Heart left ventricle (tissue), 16 donors: Measurements from ENCODE around the gene ZNF488. TPM values are rescaled to one million over a fixed set of nuclear protein-coding genes. Genes with fewer than 3 reads are reported as not detected.

Experiments used
- ATAC-seq, 4 donors: fragments of 200-7000 bp; cut with Tn5 transposase; one replicate each; pipeline ENCODE4 v1.9.1; 2020 to 2022; ENCODE audit warnings: moderate library complexity in 4 of 4, mild to moderate bottlenecking in 3 of 4, moderate number of reproducible peaks in 1 of 4
- DNase-seq, 5 donors: peaks; one replicate each; pipeline ENCODE4 v3.0.0-alpha.2; 2020
- H3K27ac ChIP-seq, 12 donors: fragments of 200-600 bp; sonication (generic) in 4 of 12; one replicate each; pipeline versions ENCODE4 v1.5.0 to v1.8.0; 2016 to 2022; ENCODE audit warnings: mild to moderate bottlenecking in 2 of 12
- H3K27me3 ChIP-seq, 9 donors: fragments of 200-600 bp; sonication (generic) in 2 of 9; one replicate each; pipeline versions ENCODE4 v1.5.1 to v1.8.0; 2016 to 2022; ENCODE audit warnings: mild to moderate bottlenecking in 3 of 9
- H3K36me3 ChIP-seq, 9 donors: fragments of 200-600 bp; sonication (generic) in 2 of 9; one replicate each; pipeline versions ENCODE4 v1.5.0 to v1.8.0; 2018 to 2022; ENCODE audit warnings: mild to moderate bottlenecking in 2 of 9
- H3K4me1 ChIP-seq, 12 donors: fragments of 200-600 bp; sonication (generic) in 4 of 12; one replicate each; pipeline versions ENCODE4 v1.5.0 to v1.8.0; 2016 to 2022; ENCODE audit warnings: mild to moderate bottlenecking in 3 of 12
- H3K4me3 ChIP-seq, 12 donors: fragments of 200-600 bp; sonication (generic) in 4 of 12; one replicate each; pipeline versions ENCODE4 v1.5.0 to v1.8.0; 2017 to 2022; ENCODE audit warnings: mild to moderate bottlenecking in 9 of 12, moderate library complexity in 4 of 12
- H3K9me3 ChIP-seq, 12 donors: fragments of 200-600 bp; sonication (generic) in 4 of 12; one replicate each; pipeline versions ENCODE4 v1.5.0 to v1.8.0; 2016 to 2022; ENCODE audit warnings: mild to moderate bottlenecking in 1 of 12
- POLR2A ChIP-seq, 2 donors: fragments of 450-650 bp; IDR thresholded peaks; one replicate each; pipeline ENCODE4 v1.6.1; 2017; ENCODE audit warnings: antibody characterized with exemption in 2 of 2, mild to moderate bottlenecking in 2 of 2, moderate library complexity in 2 of 2
- WGBS, 4 donors: extraction: QIAGEN DNeasy Blood & Tissue Kit in 2 of 4; methylation state at CpG; one replicate each; pipeline versions ENCODE4 v1.1.5 to v1.1.7; 2013 to 2018; 5-methylcytosine and 5-hydroxymethylcytosine counted together
- intact Hi-C, 10 donors: fragments of 100-400 bp; cut with DNase I; formaldehyde crosslinking; loops; one replicate each; pipeline versions ENCODE4 v1.11.1 to v1.14.2; 2022
- polyA plus RNA-seq, 2 donors: library from polyadenylated mRNA; stranded (reverse); fragments of 200-250 nt; gene quantifications; one replicate each; pipeline ENCODE4 v1.2.3, GENCODE V29; 2013
- total RNA-seq, 9 donors: library from RNA; depleted of rRNA in 2 of 9; stranded (reverse); fragments of >200 nt in 2 of 9; fragmentation: NEBNext Ultra II Directional in 3 of 9; extraction: Animal tissue kit (Norgen Biotek cat#: 25700) in 3 of 9; gene quantifications; one replicate each; pipeline versions ENCODE4 v1.1.0 to v1.2.4, GENCODE V29; 2016 to 2023
- TF ChIP-seq, protein P1 (sequence below), 12 donors: fragments of 200-600 bp; sonication (generic) in 4 of 12; IDR thresholded peaks; one replicate each; pipeline versions ENCODE4 v1.5.0 to v1.8.0; 2018 to 2022; ENCODE audit warnings: antibody characterized with exemption in 12 of 12, mild to moderate bottlenecking in 5 of 12
- donor health status: ischemic (EF 13 %, LVEDD 7.1; RV severe dilation, severe dysfunction).
- donor health status: healthy with polysubstance abuse.
- donor health status: DM: no; HTN: yes; CAD: no.
- donor health status: DM: no; HTN: no; CAD: no.
- donor health status: ischemic (EF 25% LVEDD 6.9; RV normal size, moderate dysfunction).
- donor health status: ischemic (EF 25% LVEDD 5.7; RV mildly dilated, moderate dysfunction).
- donor health status: healthy.
- donor health status: DM: yes; HTN: yes; CAD: no.
- donor health status: ischemic (EF 35%, LVEDD 5.7; RV mildly dilated, moderate dysfunction).
- donor health status: nonischemic (EF 11% LVEDD 7.7; RV severe dilation, severe dysfunction).
- donor health status: DM: yes; HTN: yes; CAD: no.
- donor health status: PGD.
- donor health status: ischemic (EF 29% LVEDD 5.4; RV normal size, mild dysfunction).
- donor health status: nonischemic (EF 23%, LVEDD 6.1; RV moderate dilation, normal function).

ZNF488 gene
- total and polyA plus RNA-seq, 11 donors = 0.06 to 0.25 (median 0.08) TPM; not detected in 6

- H3K27me3 ChIP-seq = peaks cover 0 to 3% (median 0%) of the 10 kb centered on the region in 9 donors
- no peak overlapping the region for H3K27ac ChIP-seq
- no peaks in the 10 kb centered on the region for H3K4me1 ChIP-seq
- H3K36me3 ChIP-seq = no peaks in the 10 kb centered on the region
- DNase-seq (no peak), ATAC-seq (no peak)
- TF ChIP-seq, protein P1, sequence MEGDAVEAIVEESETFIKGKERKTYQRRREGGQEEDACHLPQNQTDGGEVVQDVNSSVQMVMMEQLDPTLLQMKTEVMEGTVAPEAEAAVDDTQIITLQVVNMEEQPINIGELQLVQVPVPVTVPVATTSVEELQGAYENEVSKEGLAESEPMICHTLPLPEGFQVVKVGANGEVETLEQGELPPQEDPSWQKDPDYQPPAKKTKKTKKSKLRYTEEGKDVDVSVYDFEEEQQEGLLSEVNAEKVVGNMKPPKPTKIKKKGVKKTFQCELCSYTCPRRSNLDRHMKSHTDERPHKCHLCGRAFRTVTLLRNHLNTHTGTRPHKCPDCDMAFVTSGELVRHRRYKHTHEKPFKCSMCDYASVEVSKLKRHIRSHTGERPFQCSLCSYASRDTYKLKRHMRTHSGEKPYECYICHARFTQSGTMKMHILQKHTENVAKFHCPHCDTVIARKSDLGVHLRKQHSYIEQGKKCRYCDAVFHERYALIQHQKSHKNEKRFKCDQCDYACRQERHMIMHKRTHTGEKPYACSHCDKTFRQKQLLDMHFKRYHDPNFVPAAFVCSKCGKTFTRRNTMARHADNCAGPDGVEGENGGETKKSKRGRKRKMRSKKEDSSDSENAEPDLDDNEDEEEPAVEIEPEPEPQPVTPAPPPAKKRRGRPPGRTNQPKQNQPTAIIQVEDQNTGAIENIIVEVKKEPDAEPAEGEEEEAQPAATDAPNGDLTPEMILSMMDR (IDR thresholded peaks at IDR 0.05) = no peak
- no peak for TF ChIP-seq POLR2A (IDR thresholded peaks at IDR 0.05)
- WGBS, 4 donors = 82 to 87% (median 84%) methylated on average over 15 of the region's 15 CpGs
- intact Hi-C loops = loop anchor here in 1 of 10 donors (5.0 kb wide), 1 partner anchor 49 kb away; no protein-coding TSS in a partner anchor
- no peak overlapping the region for H3K4me3 ChIP-seq
- H3K9me3 ChIP-seq = no peaks in the 10 kb centered on the region
These were observed 47.5 kb downstream of the ZNF488 start for GRCh38 chr10:47336387-47337134.

- H3K4me3 ChIP-seq = no peak overlapping the region
- WGBS, 4 donors = 82 to 91% (median 89%) methylated on average over 3 to 5 of the region's 5 CpGs
- no peaks in the 10 kb centered on the region for H3K36me3 ChIP-seq
- DNase-seq (no peak), ATAC-seq (no peak)
- H3K27me3 ChIP-seq = peaks cover 0 to 3% (median 0%) of the 10 kb centered on the region in 9 donors
- intact Hi-C loops = loop anchor here in 1 of 10 donors (5.0 kb wide), 1 partner anchor 49 kb away; no protein-coding TSS in a partner anchor
- H3K27ac ChIP-seq = no peak overlapping the region
- H3K9me3 ChIP-seq = no peaks in the 10 kb centered on the region
- TF ChIP-seq POLR2A (IDR thresholded peaks at IDR 0.05) = no peak
- TF ChIP-seq, protein P1 (IDR thresholded peaks at IDR 0.05) = no peak
- no peaks in the 10 kb centered on the region for H3K4me1 ChIP-seq
These were observed 48.2 kb downstream of the ZNF488 start for GRCh38 chr10:47335906-47336305.

DNA sequence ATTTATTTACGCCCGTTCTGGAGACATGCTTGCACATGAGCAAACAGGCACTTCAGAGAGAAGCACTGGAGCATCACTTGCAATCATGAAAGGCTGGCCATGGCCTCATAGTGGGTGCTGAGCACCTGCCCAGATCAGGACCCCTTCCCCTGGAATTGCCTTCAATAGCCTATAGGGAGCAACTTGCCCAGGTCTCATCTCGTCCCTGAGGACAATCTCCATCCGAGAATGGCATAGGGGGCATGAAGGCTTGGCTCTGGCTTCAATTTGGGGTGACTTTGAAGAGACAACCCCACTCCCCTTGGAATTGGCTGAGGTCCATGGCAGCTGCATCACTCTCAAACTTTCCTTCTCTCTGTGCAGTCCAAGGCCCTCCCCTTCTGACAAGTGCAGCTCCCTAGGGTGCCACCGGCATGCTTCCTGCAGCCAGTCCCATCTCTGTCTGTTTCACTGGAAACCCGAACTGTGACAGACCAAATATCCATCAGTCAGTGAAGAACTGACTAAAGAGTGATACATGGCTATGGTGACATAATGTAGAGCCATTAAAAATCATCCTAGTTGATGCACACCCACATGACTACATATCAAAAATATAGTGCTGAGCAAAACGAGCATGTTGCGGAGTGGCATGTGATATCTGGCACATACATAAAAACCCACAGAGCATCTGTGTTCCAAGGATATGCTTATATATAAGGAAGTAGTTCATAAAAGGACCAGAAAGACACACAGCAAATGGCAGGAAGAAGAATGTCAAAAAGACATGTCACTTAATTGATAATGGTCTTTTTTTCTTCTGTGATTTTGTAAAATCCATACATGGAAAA, 49.4 kb downstream of the ZNF488 start:
- no peaks in the 10 kb centered on the region for H3K4me1 ChIP-seq
- ATAC-seq (no peak), DNase-seq (no peak)
- H3K27me3 ChIP-seq = peaks cover 0 to 3% (median 0%) of the 10 kb centered on the region in 9 donors
- H3K36me3 ChIP-seq = no peaks in the 10 kb centered on the region
- H3K27ac ChIP-seq = no peak overlapping the region
- intact Hi-C loops = loop anchor here in 1 of 10 donors (5.0 kb wide), 1 partner anchor 47 kb away; no protein-coding TSS in a partner anchor
- 77 to 82% (median 79%) methylated on average over 8 of the region's 8 CpGs for WGBS, 4 donors
- no peak for TF ChIP-seq POLR2A (IDR thresholded peaks at IDR 0.05)
- TF ChIP-seq, protein P1 (IDR thresholded peaks at IDR 0.05) = no peak
- H3K9me3 ChIP-seq = no peaks in the 10 kb centered on the region
- no peak overlapping the region for H3K4me3 ChIP-seq

DNA sequence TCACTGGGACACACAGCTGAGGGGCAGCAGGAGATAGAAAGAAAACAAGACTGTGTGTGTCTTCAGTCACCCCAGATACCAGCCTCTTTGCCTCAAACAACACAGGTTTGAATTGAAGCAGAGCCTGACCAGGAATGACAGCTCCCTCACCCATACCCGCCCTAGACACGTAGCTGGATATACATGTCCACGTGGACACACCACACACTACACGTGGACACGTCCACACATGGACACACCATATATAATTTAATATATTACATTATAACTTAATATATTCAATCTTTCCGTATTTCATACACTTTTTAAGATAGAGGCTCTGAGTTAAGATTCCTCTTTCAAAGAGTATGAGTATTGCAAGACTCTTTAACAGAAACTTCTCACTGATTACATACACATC, 50.6 kb downstream of the ZNF488 start:
- no peak for DNase-seq
- no peak for ATAC-seq
- Histone ChIP-seq H3K36me3 (no peaks in the 10 kb centered on the region), H3K4me3 (no peak overlapping the region), H3K9me3 (no peaks in the 10 kb centered on the region), H3K27ac (no peak overlapping the region), H3K4me1 (no peaks in the 10 kb centered on the region), H3K27me3 (peaks cover 0 to 3% (median 0%) of the 10 kb centered on the region in 9 donors)
- 85 to 90% (median 89%) methylated on average over 6 of the region's 6 CpGs for WGBS, 4 donors
- intact Hi-C loops = no loop called here
- TF ChIP-seq POLR2A (IDR thresholded peaks at IDR 0.05) = no peak
- TF ChIP-seq, protein P1 (IDR thresholded peaks at IDR 0.05) = no peak
